IMR-90 (cell line): Measurements from ENCODE around the gene LRP5.
"Not testable (repeated sequence)": the region's sequence is repeated elsewhere in the genome, so short reads cannot be mapped to it uniquely, and the experiment has no call there.

Experiments
- NFE2L2 ChIP-seq: fragments of 150-350 bp; IDR thresholded peaks from 2 replicates; pipeline ENCODE4 v1.6.1; 2016; ENCODE audit warnings: low read depth, mild to moderate bottlenecking, low read length
- POLR2A ChIP-seq: IDR thresholded peaks from 2 replicates; pipeline ENCODE4 v1.6.1; 2012; ENCODE audit warnings: mild to moderate bottlenecking, low read depth, low read length
- TF ChIP-seq, protein P1 (sequence below): conservative IDR thresholded peaks from 2 replicates; pipeline ENCODE4 v1.5.1; 2012; ENCODE audit warnings: mild to moderate bottlenecking, low read depth, low read length, improper control_type of control experiment

DNA sequence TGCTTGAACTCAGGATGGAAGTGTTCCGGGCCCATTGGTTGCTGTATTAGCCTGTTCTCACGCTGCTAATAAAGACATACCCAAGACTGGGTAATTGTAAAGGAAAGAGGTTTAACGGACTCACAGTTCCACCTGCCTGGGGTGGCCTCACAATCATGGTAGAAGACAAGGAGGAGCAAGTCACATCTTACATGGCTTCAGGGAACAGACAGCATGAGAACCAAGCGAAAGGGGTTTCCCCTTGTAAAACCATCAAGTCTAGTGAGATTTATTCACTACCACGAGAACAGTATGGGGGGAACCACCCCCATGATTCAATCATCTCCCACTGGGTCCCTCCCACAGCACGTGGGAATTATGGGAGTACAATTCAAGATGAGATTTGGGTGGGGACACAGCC, 135.5 kb downstream of the LRP5 start:
- TF ChIP-seq, protein P1, sequence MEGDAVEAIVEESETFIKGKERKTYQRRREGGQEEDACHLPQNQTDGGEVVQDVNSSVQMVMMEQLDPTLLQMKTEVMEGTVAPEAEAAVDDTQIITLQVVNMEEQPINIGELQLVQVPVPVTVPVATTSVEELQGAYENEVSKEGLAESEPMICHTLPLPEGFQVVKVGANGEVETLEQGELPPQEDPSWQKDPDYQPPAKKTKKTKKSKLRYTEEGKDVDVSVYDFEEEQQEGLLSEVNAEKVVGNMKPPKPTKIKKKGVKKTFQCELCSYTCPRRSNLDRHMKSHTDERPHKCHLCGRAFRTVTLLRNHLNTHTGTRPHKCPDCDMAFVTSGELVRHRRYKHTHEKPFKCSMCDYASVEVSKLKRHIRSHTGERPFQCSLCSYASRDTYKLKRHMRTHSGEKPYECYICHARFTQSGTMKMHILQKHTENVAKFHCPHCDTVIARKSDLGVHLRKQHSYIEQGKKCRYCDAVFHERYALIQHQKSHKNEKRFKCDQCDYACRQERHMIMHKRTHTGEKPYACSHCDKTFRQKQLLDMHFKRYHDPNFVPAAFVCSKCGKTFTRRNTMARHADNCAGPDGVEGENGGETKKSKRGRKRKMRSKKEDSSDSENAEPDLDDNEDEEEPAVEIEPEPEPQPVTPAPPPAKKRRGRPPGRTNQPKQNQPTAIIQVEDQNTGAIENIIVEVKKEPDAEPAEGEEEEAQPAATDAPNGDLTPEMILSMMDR: not testable (repeated sequence)
- not testable (repeated sequence) for TF ChIP-seq NFE2L2, POLR2A
